ENCODE measurements around the gene INO80D. TPM values are rescaled to one million over a fixed set of nuclear protein-coding genes. Genes with fewer than 3 reads are reported as not detected.
A peak's percentile ranks its signal among the peaks of the same experiment; 100 is the strongest.

The INO80D gene
- total RNA-seq, 1 donor from 2014 or later, result 21.1 TPM

- DNase-seq (ENCODE audit: low read depth) (no peak), FAIRE-seq (peak; percentile 37)
- Histone ChIP-seq H3K4me1 (ENCODE audit: insufficient read depth, low read length) (no peaks in the 10 kb centered on the region), H3K27me3 (ENCODE audit: insufficient read depth, low read length) (no peaks in the 10 kb centered on the region), H3K27ac (ENCODE audit: low read depth, low read length) (no peak overlapping the region), H4K20me1 (ENCODE audit: insufficient read depth, low read length) (peaks cover 39% of the 10 kb centered on the region), H3K4me2 (ENCODE audit: low read length) (no peak overlapping the region), H3K79me2 (ENCODE audit: insufficient read depth, low read length) (peaks cover 60% of the 10 kb centered on the region), H3K36me3 (ENCODE audit: insufficient read depth, low read length) (no peaks in the 10 kb centered on the region), H2AFZ (ENCODE audit: low read depth, low read length) (no peak overlapping the region), H3K4me3 (ENCODE audit: insufficient read depth, low read depth, low read length) (no peak overlapping the region), H3K9ac (ENCODE audit: low read length) (no peak overlapping the region), H3K9me3 (ENCODE audit: insufficient read depth, low read depth, low read length) (no peaks in the 10 kb centered on the region)
- TF ChIP-seq EZH2 (IDR thresholded peaks at IDR 0.05; ENCODE audit: insufficient read depth, low read length) (no peak), CTCF (IDR thresholded peaks at IDR 0.05; ENCODE audit: insufficient read depth, low read depth, low read length) (no peak)
- no peaks in the 10 kb centered on the region for H3K27me3 Mint-ChIP-seq (ENCODE audit: low read depth, unreplicated experiment)
- no peak overlapping the region for H3K4me3 Mint-ChIP-seq (ENCODE audit: unreplicated experiment)
- H3K4me1 Mint-ChIP-seq (ENCODE audit: low read depth, unreplicated experiment), result no peaks in the 10 kb centered on the region
- H3K36me3 Mint-ChIP-seq (ENCODE audit: low read depth, unreplicated experiment), result peaks cover 5% of the 10 kb centered on the region
- no peaks in the 10 kb centered on the region for H3K9me3 Mint-ChIP-seq (ENCODE audit: unreplicated experiment)
- H3K27ac Mint-ChIP-seq (ENCODE audit: unreplicated experiment), result no peak overlapping the region
Observed at GRCh38 chr2:206064077-206064476, 21.9 kb downstream of the INO80D start.

- H3K36me3 Mint-ChIP-seq (ENCODE audit: low read depth, unreplicated experiment), result peaks cover 5% of the 10 kb centered on the region
- H2AFZ ChIP-seq (ENCODE audit: low read depth, low read length), result no peak overlapping the region
- H3K4me2 ChIP-seq (ENCODE audit: low read length), result no peak overlapping the region
- H3K4me3 ChIP-seq (ENCODE audit: insufficient read depth, low read depth, low read length), result no peak overlapping the region
- H3K27ac Mint-ChIP-seq (ENCODE audit: unreplicated experiment), result no peak overlapping the region
- TF ChIP-seq CTCF (IDR thresholded peaks at IDR 0.05; ENCODE audit: insufficient read depth, low read depth, low read length) (no peak), EZH2 (IDR thresholded peaks at IDR 0.05; ENCODE audit: insufficient read depth, low read length) (no peak)
- no peak overlapping the region for H3K9ac ChIP-seq (ENCODE audit: low read length)
- H4K20me1 ChIP-seq (ENCODE audit: insufficient read depth, low read length), result peaks cover 37% of the 10 kb centered on the region
- H3K4me1 ChIP-seq (ENCODE audit: insufficient read depth, low read length), result no peaks in the 10 kb centered on the region
- H3K9me3 ChIP-seq (ENCODE audit: insufficient read depth, low read depth, low read length), result no peaks in the 10 kb centered on the region
- DNase-seq (ENCODE audit: low read depth) (no peak), FAIRE-seq (no peak)
- no peaks in the 10 kb centered on the region for H3K27me3 Mint-ChIP-seq (ENCODE audit: low read depth, unreplicated experiment)
- no peaks in the 10 kb centered on the region for H3K36me3 ChIP-seq (ENCODE audit: insufficient read depth, low read length)
- no peak overlapping the region for H3K27ac ChIP-seq (ENCODE audit: low read depth, low read length)
- no peaks in the 10 kb centered on the region for H3K27me3 ChIP-seq (ENCODE audit: insufficient read depth, low read length)
- no peak overlapping the region for H3K4me3 Mint-ChIP-seq (ENCODE audit: unreplicated experiment)
- no peaks in the 10 kb centered on the region for H3K9me3 Mint-ChIP-seq (ENCODE audit: unreplicated experiment)
- no peaks in the 10 kb centered on the region for H3K4me1 Mint-ChIP-seq (ENCODE audit: low read depth, unreplicated experiment)
- peaks cover 55% of the 10 kb centered on the region for H3K79me2 ChIP-seq (ENCODE audit: insufficient read depth, low read length)
Observed at GRCh38 chr2:206063635-206064034, 22.3 kb downstream of the INO80D start.

GRCh38 chr2:206062724-206063123 lies 23.2 kb downstream of the INO80D start:
- no peak for TF ChIP-seq CTCF (IDR thresholded peaks at IDR 0.05; ENCODE audit: insufficient read depth, low read depth, low read length)
- no peak for TF ChIP-seq EZH2 (IDR thresholded peaks at IDR 0.05; ENCODE audit: insufficient read depth, low read length)
- Histone ChIP-seq H2AFZ (ENCODE audit: low read depth, low read length) (no peak overlapping the region), H3K9ac (ENCODE audit: low read length) (no peak overlapping the region), H3K27ac (ENCODE audit: low read depth, low read length) (no peak overlapping the region), H3K36me3 (ENCODE audit: insufficient read depth, low read length) (no peaks in the 10 kb centered on the region), H3K9me3 (ENCODE audit: insufficient read depth, low read depth, low read length) (no peaks in the 10 kb centered on the region), H4K20me1 (ENCODE audit: insufficient read depth, low read length) (peaks cover 28% of the 10 kb centered on the region), H3K79me2 (ENCODE audit: insufficient read depth, low read length) (peaks cover 46% of the 10 kb centered on the region), H3K4me3 (ENCODE audit: insufficient read depth, low read depth, low read length) (no peak overlapping the region), H3K4me2 (ENCODE audit: low read length) (no peak overlapping the region), H3K27me3 (ENCODE audit: insufficient read depth, low read length) (no peaks in the 10 kb centered on the region), H3K4me1 (ENCODE audit: insufficient read depth, low read length) (no peaks in the 10 kb centered on the region)
- FAIRE-seq, result no peak
- H3K9me3 Mint-ChIP-seq (ENCODE audit: unreplicated experiment), result no peaks in the 10 kb centered on the region
- no peak overlapping the region for H3K4me3 Mint-ChIP-seq (ENCODE audit: unreplicated experiment)
- H3K4me1 Mint-ChIP-seq (ENCODE audit: low read depth, unreplicated experiment), result no peaks in the 10 kb centered on the region
- peaks cover 5% of the 10 kb centered on the region for H3K36me3 Mint-ChIP-seq (ENCODE audit: low read depth, unreplicated experiment)
- no peaks in the 10 kb centered on the region for H3K27me3 Mint-ChIP-seq (ENCODE audit: low read depth, unreplicated experiment)
- DNase-seq (ENCODE audit: low read depth), result no peak
- no peak overlapping the region for H3K27ac Mint-ChIP-seq (ENCODE audit: unreplicated experiment)

All from astrocyte (in vitro differentiated cells and primary cell).